Adrenal gland (tissue), 5 donors: ENCODE measurements around the gene SELENBP1.

ENCODE experiments used
- POLR2A ChIP-seq, 2 donors: fragments of 450-650 bp; IDR thresholded peaks; one replicate each; pipeline ENCODE4 v1.6.1; 2017; ENCODE audit warnings: antibody characterized with exemption in 2 of 2, mild to moderate bottlenecking in 2 of 2, moderate library complexity in 1 of 2
- TF ChIP-seq, protein P1 (sequence below), 6 experiments: fragments of 450-650 bp in 4 of 6; fragments of 200-600 bp in 2 of 6; sonication (generic) in 1 of 6; IDR thresholded peaks; 1 replicate in 5 of 6; 2 replicates in 1 of 6; pipeline versions ENCODE4 v1.5.1 to v1.8.0; 2016 to 2021; ENCODE audit warnings: antibody characterized with exemption in 6 of 6, mild to moderate bottlenecking in 2 of 6, moderate library complexity in 1 of 6
- donor health status: DM: no; HTN: no; CAD: no.

DNA sequence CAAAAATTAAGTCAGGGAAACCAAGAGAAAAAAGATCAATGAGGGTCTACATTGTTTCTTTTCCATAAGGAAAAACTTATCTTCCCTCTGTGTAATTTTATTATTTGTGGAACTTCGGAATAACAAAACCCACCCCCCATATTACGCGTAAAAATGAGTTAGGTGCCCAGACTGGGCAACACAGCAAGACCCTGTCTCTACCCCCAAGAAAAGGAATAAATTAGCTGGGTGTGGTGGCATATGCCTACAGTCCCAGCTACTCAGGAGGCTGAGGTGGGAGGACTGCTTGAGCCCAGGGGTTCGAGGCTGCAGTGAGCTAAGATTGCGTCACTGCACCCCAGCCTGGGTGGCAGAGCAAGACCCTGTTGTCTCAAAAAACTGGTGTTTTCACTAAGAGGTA, 47.3 kb upstream of the SELENBP1 start:
- no peak for TF ChIP-seq POLR2A (IDR thresholded peaks at IDR 0.05)
- TF ChIP-seq, protein P1, sequence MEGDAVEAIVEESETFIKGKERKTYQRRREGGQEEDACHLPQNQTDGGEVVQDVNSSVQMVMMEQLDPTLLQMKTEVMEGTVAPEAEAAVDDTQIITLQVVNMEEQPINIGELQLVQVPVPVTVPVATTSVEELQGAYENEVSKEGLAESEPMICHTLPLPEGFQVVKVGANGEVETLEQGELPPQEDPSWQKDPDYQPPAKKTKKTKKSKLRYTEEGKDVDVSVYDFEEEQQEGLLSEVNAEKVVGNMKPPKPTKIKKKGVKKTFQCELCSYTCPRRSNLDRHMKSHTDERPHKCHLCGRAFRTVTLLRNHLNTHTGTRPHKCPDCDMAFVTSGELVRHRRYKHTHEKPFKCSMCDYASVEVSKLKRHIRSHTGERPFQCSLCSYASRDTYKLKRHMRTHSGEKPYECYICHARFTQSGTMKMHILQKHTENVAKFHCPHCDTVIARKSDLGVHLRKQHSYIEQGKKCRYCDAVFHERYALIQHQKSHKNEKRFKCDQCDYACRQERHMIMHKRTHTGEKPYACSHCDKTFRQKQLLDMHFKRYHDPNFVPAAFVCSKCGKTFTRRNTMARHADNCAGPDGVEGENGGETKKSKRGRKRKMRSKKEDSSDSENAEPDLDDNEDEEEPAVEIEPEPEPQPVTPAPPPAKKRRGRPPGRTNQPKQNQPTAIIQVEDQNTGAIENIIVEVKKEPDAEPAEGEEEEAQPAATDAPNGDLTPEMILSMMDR (IDR thresholded peaks at IDR 0.05) = no peak
